ENCODE data around the gene MCHR1. TPM values are rescaled to one million over a fixed set of nuclear protein-coding genes. Genes with fewer than 3 reads are reported as not detected.

MCHR1 gene
- polyA plus RNA-seq, 3 donors from 2014 or later, result not detected

- H3K4me1 Mint-ChIP-seq, result peaks cover 0 to 4% of the 10 kb centered on the region in 2 donors
- no peaks in the 10 kb centered on the region for H3K9me3 Mint-ChIP-seq
- no peaks in the 10 kb centered on the region for H3K36me3 Mint-ChIP-seq
- H3K27me3 Mint-ChIP-seq (ENCODE audit: low read depth in 3 of 3), result peaks cover 3 to 12% (median 3%) of the 10 kb centered on the region in 3 donors
- H3K4me3 Mint-ChIP-seq, result peak overlapping the region in 4 of 5 donors; percentile 22 to 76 (median 33)
- peak overlapping the region in 1 of 6 donors; percentile 53 for H3K27ac Mint-ChIP-seq
- peak in 1 of 3 donors; percentile 15 for DNase-seq
These were observed 6.1 kb downstream of the MCHR1 start for GRCh38 chr22:40685406-40685805.

DNA sequence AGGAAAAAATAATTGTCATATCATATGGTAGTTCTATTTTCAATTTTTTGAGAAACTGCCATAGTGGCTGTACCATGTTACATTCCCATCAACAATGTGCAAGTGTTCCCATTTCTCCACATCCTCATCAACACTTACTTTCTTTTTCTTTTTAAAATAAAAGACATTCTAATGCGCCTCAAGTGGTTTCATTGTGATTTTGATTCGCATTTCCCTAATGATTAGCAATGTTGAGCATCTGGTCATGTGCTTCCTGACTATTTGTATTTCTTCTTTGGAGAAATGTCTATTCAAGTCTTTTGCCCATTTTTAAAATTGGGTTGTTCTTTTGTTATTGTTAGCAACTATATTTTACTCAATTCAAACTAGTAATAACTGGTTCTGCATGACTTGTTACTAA lies 8.4 kb downstream of the MCHR1 start:
- Mint-ChIP-seq H3K36me3 (no peaks in the 10 kb centered on the region), H3K27ac (no peak overlapping the region), H3K9me3 (no peaks in the 10 kb centered on the region), H3K4me3 (no peak overlapping the region), H3K4me1 (peaks cover 0 to 4% of the 10 kb centered on the region in 2 donors), H3K27me3 (ENCODE audit: low read depth in 3 of 3) (peaks cover 2 to 9% (median 3%) of the 10 kb centered on the region in 3 donors)
- no peak for DNase-seq

DNA sequence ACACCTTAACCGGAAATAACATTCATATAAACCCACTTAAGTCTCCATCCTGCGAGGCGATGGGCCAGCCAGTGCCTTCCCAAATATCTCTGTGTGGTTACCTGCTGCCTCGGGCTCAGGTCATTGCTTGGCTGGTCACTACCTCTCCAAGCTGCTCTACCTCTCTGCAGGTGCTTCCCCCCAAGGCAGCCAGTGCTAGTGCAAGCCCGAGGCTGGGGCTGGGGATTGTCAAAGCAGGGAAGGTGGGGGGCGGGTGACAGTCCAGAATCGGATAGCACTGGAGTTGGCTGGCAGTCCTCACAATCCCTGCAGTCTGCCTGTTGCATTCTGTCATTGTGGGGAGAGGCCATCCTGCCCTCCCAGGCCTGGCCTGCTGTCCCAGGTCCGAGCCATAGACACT lies 11.1 kb downstream of the MCHR1 start:
- H3K36me3 Mint-ChIP-seq, result no peaks in the 10 kb centered on the region
- no peak overlapping the region for H3K27ac Mint-ChIP-seq
- no peak overlapping the region for H3K4me3 Mint-ChIP-seq
- DNase-seq, result no peak
- H3K27me3 Mint-ChIP-seq (ENCODE audit: low read depth in 3 of 3), result peaks cover 4 to 11% (median 5%) of the 10 kb centered on the region in 3 donors
- no peaks in the 10 kb centered on the region for H3K4me1 Mint-ChIP-seq
- H3K9me3 Mint-ChIP-seq, result no peaks in the 10 kb centered on the region

DNA sequence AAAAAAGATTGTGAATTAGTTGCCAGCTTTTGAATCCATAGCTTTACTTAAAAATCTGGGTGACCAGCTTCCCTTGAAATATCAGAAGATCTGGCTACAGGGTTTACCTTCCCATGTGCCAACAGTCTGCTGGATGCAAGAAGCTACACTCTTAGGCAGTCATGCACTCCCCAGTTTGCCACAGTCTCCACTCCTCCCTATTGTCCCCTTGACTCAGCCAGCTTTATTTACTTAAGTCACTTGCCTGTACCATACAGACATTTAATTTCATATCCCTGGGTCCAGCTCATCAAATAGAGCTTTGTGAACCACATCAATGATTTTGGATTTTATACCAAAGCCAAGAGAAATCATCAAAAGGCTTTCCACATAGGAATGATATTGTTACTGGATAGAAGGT lies 12.2 kb downstream of the MCHR1 start:
- Mint-ChIP-seq H3K9me3 (no peaks in the 10 kb centered on the region), H3K27ac (no peak overlapping the region), H3K27me3 (ENCODE audit: low read depth in 3 of 3) (peaks cover 2 to 11% (median 4%) of the 10 kb centered on the region in 3 donors), H3K4me3 (no peak overlapping the region), H3K4me1 (no peaks in the 10 kb centered on the region), H3K36me3 (no peaks in the 10 kb centered on the region)
- DNase-seq, result no peak

DNA sequence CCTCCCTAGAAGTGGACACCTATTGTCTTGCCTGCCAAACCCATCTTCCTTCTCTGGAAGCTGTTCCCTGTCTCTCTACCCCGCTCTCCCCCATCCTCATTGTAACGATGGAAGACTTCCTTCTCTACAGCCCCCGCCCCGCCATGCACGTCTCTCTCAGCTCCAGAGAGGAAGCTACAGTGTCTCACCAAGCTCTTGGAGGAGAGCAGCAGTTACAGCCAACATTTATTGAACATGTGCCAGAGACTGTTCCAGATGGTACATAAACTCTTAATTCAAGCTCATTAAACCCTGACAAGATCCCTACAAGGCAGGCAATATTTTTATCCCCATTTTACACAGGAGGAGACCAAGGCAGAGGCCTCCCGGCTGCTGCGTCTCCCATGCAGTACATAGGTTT lies 15.1 kb downstream of the MCHR1 start:
- peaks cover 3 to 11% (median 6%) of the 10 kb centered on the region in 3 donors for H3K27me3 Mint-ChIP-seq (ENCODE audit: low read depth in 3 of 3)
- no peaks in the 10 kb centered on the region for H3K36me3 Mint-ChIP-seq
- no peak overlapping the region for H3K27ac Mint-ChIP-seq
- no peaks in the 10 kb centered on the region for H3K4me1 Mint-ChIP-seq
- no peaks in the 10 kb centered on the region for H3K9me3 Mint-ChIP-seq
- DNase-seq, result no peak
- H3K4me3 Mint-ChIP-seq, result no peak overlapping the region

GRCh38 chr22:40701274-40701673 lies 22.0 kb downstream of the MCHR1 start:
- no peaks in the 10 kb centered on the region for H3K9me3 Mint-ChIP-seq
- no peaks in the 10 kb centered on the region for H3K36me3 Mint-ChIP-seq
- peaks cover 4 to 5% (median 4%) of the 10 kb centered on the region in 3 donors for H3K27me3 Mint-ChIP-seq (ENCODE audit: low read depth in 3 of 3)
- DNase-seq, result no peak
- no peaks in the 10 kb centered on the region for H3K4me1 Mint-ChIP-seq
- no peak overlapping the region for H3K4me3 Mint-ChIP-seq
- H3K27ac Mint-ChIP-seq, result no peak overlapping the region

DNA sequence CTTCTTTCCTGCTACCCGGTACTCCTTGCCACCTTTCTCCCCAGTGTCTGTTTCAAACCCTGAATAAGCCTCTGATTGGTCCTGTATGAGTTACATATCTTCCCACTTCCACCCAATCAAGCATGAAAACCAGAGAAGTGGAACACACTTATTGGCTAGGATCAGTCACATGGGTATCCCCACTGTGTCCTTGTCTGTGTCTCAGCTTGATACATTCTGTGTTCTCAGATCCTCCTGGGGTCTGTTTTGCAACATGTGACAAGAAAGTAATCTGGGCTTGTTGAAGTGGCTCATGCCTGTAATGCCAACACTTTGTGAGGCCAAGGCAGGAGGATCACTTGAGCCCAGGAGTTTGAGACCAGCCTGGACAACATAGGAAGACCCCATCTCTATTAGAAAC lies 23.9 kb downstream of the MCHR1 start:
- Mint-ChIP-seq H3K9me3 (no peaks in the 10 kb centered on the region), H3K27ac (no peak overlapping the region), H3K36me3 (no peaks in the 10 kb centered on the region), H3K27me3 (ENCODE audit: low read depth in 3 of 3) (peaks cover 1 to 7% (median 2%) of the 10 kb centered on the region in 3 donors), H3K4me1 (no peaks in the 10 kb centered on the region), H3K4me3 (no peak overlapping the region)
- DNase-seq, result no peak

DNA sequence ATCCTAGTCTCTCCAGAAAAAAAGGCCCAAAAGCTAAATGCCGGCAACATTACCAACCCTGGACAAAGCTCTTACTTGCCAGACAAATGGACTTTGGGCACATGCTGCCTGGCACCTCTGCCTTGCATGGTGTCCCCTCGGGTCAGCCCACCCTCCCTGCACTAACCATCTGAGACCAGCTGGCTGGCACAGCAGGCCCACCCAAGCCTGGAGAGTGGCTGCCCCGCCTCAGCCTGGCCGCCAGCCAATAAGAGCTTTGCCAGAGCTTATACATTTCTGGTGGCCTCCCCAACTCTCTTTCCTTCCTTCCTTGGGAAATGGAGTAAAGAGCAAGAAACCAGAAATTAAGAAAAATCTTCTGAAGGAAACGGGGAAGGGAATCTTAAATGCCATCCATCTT lies 24.5 kb downstream of the MCHR1 start:
- no peaks in the 10 kb centered on the region for H3K4me1 Mint-ChIP-seq
- no peaks in the 10 kb centered on the region for H3K36me3 Mint-ChIP-seq
- no peak overlapping the region for H3K4me3 Mint-ChIP-seq
- no peaks in the 10 kb centered on the region for H3K9me3 Mint-ChIP-seq
- peaks cover 1 to 7% (median 2%) of the 10 kb centered on the region in 3 donors for H3K27me3 Mint-ChIP-seq (ENCODE audit: low read depth in 3 of 3)
- no peak overlapping the region for H3K27ac Mint-ChIP-seq
- DNase-seq, result no peak

GRCh38 chr22:40705918-40706682 lies 26.8 kb downstream of the MCHR1 start:
- H3K27me3 Mint-ChIP-seq (ENCODE audit: low read depth in 3 of 3), result peaks cover 1 to 5% (median 2%) of the 10 kb centered on the region in 3 donors
- H3K27ac Mint-ChIP-seq, result no peak overlapping the region
- no peaks in the 10 kb centered on the region for H3K9me3 Mint-ChIP-seq
- no peaks in the 10 kb centered on the region for H3K36me3 Mint-ChIP-seq
- no peaks in the 10 kb centered on the region for H3K4me1 Mint-ChIP-seq
- DNase-seq, result no peak
- H3K4me3 Mint-ChIP-seq, result no peak overlapping the region

DNA sequence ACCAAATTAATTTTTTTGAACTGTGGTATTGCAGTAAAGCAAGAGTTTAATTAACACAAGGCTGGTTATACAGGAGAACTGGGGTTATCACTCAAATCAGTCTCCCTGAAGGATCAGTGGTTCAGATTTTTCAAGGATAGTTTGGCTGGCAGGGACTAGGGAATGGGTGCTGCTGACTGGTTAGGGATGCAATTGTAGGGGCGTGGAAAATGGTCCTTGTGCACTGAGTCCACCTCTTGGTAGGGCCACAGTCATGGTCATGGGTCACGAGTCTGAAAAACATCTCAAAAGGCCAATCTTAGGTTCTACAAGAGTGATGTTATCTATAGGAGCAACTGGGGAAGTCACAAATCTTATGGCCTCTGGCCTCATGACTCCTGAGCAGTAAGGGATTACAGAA lies 27.9 kb downstream of the MCHR1 start:
- Mint-ChIP-seq H3K27me3 (ENCODE audit: low read depth in 3 of 3) (peaks cover 3 to 6% (median 5%) of the 10 kb centered on the region in 3 donors), H3K27ac (no peak overlapping the region), H3K4me3 (no peak overlapping the region), H3K4me1 (no peaks in the 10 kb centered on the region), H3K9me3 (no peaks in the 10 kb centered on the region), H3K36me3 (no peaks in the 10 kb centered on the region)
- no peak for DNase-seq

DNA sequence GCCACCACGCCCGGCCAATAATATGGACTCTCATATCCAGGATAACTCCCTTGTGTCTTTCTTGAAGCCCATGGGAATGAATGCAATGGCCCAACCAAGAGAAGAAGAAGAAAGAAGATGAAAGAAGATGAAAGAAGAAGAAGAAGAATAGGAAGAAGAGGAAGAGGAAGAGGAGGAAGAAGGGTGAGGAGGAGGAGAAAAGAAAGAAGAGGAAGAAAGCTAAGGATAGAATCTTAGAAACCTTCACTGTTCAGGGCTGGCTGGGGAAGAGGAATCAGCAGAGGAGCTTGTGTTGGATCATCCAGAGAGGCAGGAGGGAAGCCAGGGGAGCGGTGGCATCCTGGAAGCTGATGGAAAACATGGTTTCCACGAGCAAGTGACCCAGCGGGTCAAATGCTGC lies 28.9 kb downstream of the MCHR1 start:
- H3K27me3 Mint-ChIP-seq (ENCODE audit: low read depth in 3 of 3), result peaks cover 3 to 8% (median 5%) of the 10 kb centered on the region in 3 donors
- H3K36me3 Mint-ChIP-seq, result no peaks in the 10 kb centered on the region
- no peak overlapping the region for H3K4me3 Mint-ChIP-seq
- H3K4me1 Mint-ChIP-seq, result no peaks in the 10 kb centered on the region
- no peak overlapping the region for H3K27ac Mint-ChIP-seq
- H3K9me3 Mint-ChIP-seq, result no peaks in the 10 kb centered on the region
- no peak for DNase-seq

DNA sequence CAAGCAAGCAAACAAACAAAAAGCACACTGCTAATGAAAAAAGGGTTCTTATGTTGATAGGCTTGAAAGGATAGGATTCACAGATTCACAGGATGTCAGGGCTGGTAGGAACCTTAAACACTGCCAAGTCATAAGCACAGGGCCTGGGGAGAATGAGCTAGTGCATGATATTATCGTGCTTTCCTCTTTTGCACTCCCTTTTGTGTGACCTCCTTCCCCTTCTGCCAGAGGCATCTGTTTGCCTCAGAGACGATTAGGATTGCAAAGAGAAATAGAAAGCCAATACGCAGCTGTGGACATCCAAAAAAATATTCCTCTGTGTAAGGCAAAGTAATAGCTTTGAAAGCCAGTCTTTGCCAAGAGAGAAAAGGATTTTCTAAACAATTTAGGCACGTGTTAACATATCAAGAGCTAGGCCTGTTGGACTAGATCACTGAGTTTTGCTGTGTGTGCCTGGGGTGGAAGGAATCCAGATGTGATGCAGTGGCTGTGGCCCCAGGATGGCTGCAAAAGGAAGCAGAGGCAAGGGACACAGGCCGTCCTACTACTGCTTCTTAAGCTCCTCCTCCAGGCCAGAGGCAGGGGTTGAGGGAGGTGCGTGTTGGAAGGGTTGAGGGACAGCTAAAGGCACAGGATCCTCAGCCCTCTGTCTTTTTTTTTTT lies 30.6 kb downstream of the MCHR1 start:
- no peak for DNase-seq
- Mint-ChIP-seq H3K4me1 (no peaks in the 10 kb centered on the region), H3K9me3 (no peaks in the 10 kb centered on the region), H3K27me3 (ENCODE audit: low read depth in 3 of 3) (peaks cover 6 to 10% (median 8%) of the 10 kb centered on the region in 3 donors), H3K27ac (no peak overlapping the region), H3K36me3 (no peaks in the 10 kb centered on the region), H3K4me3 (no peak overlapping the region)

DNA sequence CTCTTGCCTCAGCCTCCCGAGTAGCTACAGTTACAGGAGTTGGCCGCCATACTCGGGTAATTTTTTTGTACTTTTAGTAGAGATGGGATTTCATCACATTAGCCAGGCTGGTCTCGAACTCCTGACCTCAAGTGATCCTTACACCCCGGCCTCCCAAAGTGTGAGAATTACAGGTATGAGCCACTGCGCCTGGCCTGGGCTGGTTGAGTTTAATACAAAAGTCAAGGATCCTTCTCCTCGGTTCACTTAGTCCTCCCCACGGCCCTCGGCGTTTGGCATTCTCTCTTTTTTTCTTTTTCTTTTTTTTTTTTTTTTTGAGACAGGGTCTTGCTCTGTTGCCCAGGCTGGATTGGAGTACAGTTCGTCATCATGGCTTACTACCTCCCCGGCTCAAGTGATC lies 33.0 kb downstream of the MCHR1 start:
- Mint-ChIP-seq H3K9me3 (no peaks in the 10 kb centered on the region), H3K27ac (no peak overlapping the region), H3K27me3 (ENCODE audit: low read depth in 3 of 3) (peaks cover 7 to 10% (median 8%) of the 10 kb centered on the region in 3 donors), H3K4me3 (no peak overlapping the region), H3K36me3 (no peaks in the 10 kb centered on the region), H3K4me1 (no peaks in the 10 kb centered on the region)
- DNase-seq, result no peak

DNA sequence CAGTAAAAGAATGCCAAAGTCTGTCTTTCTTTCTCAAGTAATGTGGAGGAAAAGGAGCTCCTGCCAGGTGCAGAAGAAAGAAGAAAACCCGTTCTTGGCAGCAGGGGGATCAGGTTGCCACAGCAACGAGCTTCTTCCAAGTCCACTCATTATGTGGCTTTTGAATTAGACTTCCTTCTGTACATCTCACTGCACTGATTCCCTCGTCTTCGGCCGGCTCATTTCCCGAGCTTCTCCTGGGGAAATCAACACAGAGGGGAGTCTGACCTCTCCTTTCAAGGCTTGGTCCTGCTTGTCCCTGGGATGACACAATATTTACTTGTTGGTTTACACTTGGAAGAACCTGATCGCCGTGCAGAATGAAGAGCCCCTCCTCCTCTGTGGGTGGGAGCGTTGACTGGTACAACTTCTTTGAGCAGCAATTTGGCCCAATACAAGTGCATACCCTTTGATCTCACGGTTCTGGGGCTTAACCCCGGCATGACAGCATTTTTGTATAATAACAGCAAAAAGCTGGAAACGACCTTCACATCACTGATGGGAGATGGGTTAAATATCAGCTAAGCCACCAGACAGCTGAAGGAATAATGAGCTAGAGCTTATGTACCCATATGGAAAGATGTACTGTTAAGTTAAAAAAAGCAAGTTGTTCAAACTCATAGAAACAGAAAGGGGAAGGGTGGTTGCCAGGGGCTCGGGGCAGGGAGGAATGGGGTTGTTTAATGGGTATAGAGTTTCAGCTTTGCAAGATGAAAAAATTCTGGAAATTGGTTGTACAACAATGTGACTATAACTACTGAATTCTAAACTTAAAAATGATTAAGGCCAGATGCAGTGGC lies 35.4 kb downstream of the MCHR1 start:
- no peak for DNase-seq
- H3K4me1 Mint-ChIP-seq, result no peaks in the 10 kb centered on the region
- H3K27ac Mint-ChIP-seq, result no peak overlapping the region
- H3K27me3 Mint-ChIP-seq (ENCODE audit: low read depth in 3 of 3), result peaks cover 8 to 10% (median 9%) of the 10 kb centered on the region in 3 donors
- H3K4me3 Mint-ChIP-seq, result no peak overlapping the region
- H3K9me3 Mint-ChIP-seq, result no peaks in the 10 kb centered on the region
- no peaks in the 10 kb centered on the region for H3K36me3 Mint-ChIP-seq
